T follicular helper cell (primary cell): ENCODE measurements around the gene SIT1.

Experiments used
- DNase-seq: peaks from one replicate; pipeline ENCODE4 v3.0.0-alpha.2; 2020; ENCODE audit warnings: low read depth
- total RNA-seq, 2 experiments: gene quantifications; one replicate each; lab custom pipeline; 2026; lab: John Stamatoyannopoulos, UW

The SIT1 gene
- total RNA-seq: 9.4 to 39.7 reads per million in 2 experiments

GRCh38 chr9:35650341-35651158 lies at the start of gene SIT1:
Gene SIT1, minus strand, starts transcription at chr9:35650931. Its CDS starts 78 bp downstream, at chr9:35650853.
- DNase-seq: no peak

GRCh38 chr9:35700031-35700430 lies 49.3 kb upstream of the SIT1 start:
- DNase-seq: no peak

- no peak for DNase-seq
Measured at GRCh38 chr9:35698231-35698630, 47.5 kb upstream of the SIT1 start.

- DNase-seq: no peak
Measured at GRCh38 chr9:35697486-35697885, 46.8 kb upstream of the SIT1 start.

- peak; percentile 28 for DNase-seq
Measured at GRCh38 chr9:35696520-35697215, 45.9 kb upstream of the SIT1 start.

- DNase-seq: no peak
Measured at GRCh38 chr9:35695943-35696401, 45.2 kb upstream of the SIT1 start.

- no peak for DNase-seq
Measured at GRCh38 chr9:35691757-35692301, 41.1 kb upstream of the SIT1 start.

- no peak for DNase-seq
Measured at GRCh38 chr9:35691334-35691650, 40.6 kb upstream of the SIT1 start.

GRCh38 chr9:35690614-35691333 lies 40.0 kb upstream of the SIT1 start:
- DNase-seq: peak; percentile 6

GRCh38 chr9:35690294-35690613 lies 39.5 kb upstream of the SIT1 start:
- DNase-seq: no peak

- no peak for DNase-seq
Measured at GRCh38 chr9:35689542-35690293, 39.0 kb upstream of the SIT1 start, which contains the start of gene TPM2. Gene TPM2, minus strand, starts transcription at chr9:35689925. Its CDS starts 108 bp downstream, at chr9:35689817.

- no peak for DNase-seq
Measured at GRCh38 chr9:35688558-35689541, 38.1 kb upstream of the SIT1 start.

- no peak for DNase-seq
Measured at GRCh38 chr9:35687972-35688557, 37.3 kb upstream of the SIT1 start.

GRCh38 chr9:35687306-35687705 lies 36.6 kb upstream of the SIT1 start:
- DNase-seq: no peak

GRCh38 chr9:35686222-35687203 lies 35.8 kb upstream of the SIT1 start:
- no peak for DNase-seq

GRCh38 chr9:35685506-35685905 lies 34.8 kb upstream of the SIT1 start:
- no peak for DNase-seq

GRCh38 chr9:35684921-35685320 lies 34.2 kb upstream of the SIT1 start:
- no peak for DNase-seq

- DNase-seq: no peak
Measured at GRCh38 chr9:35683323-35683722, 32.6 kb upstream of the SIT1 start.
